Erythroblast (primary cell): ENCODE data around the gene KIF15.

Experiments used
- DNase-seq, 2 experiments: peaks; one replicate each; lab custom pipeline; 2025; lab: John Stamatoyannopoulos, UW
- GATA1 ChIP-seq: IDR thresholded peaks from 2 replicates; pipeline ENCODE4 v1.6.1; 2011; ENCODE audit warnings: low read depth, mild to moderate bottlenecking, control low read depth, low read length, moderate library complexity
- POLR2A ChIP-seq: IDR thresholded peaks from 2 replicates; pipeline ENCODE4 v1.6.1; 2011; ENCODE audit warnings: mild to moderate bottlenecking, low read length

KIF15 gene

GRCh38 chr3:44899683-44900367, 138.2 kb downstream of the KIF15 start:
- no peak for DNase-seq
- TF ChIP-seq POLR2A (no peak), GATA1 (no peak)

- TF ChIP-seq GATA1 (no peak), POLR2A (no peak)
- no peak for DNase-seq
Measured at GRCh38 chr3:44902628-44903027, 141.0 kb downstream of the KIF15 start.
